ELF-1 (cell line): ENCODE data around the gene USP19.
A peak's percentile ranks its signal among the peaks of the same experiment; 100 is the strongest.

Experiments
- DNase-seq: peaks from one replicate; pipeline ENCODE4 v3.0.0-alpha.2; 2016; ENCODE audit warnings: low read depth, low spot score

The USP19 gene

GRCh38 chr3:49104427-49105291 lies 16.0 kb downstream of the USP19 start, which contains the start of gene QARS1:
TSS of gene QARS1 (minus strand) at chr3:49104757. CDS start at chr3:49104733, 24 bp downstream.
- DNase-seq = peak; percentile 98

DNA sequence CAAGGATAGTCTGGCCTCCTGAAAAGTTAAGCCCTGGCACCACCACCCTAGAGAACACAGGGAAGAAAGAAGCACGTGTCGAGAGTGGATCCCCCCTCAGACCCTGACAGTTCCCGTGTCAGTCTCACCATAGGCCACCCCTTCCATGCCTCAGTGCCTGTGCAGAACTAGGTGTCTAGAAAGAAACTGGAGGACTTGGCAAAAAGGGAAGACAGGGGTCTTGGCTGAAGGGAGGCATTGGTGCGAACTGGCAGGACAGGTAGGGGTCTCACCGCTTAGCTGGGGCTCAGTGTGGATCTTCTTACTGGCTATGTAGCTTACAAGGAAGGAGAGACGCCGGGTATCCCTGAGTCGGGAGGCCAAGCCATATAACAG lies 16.6 kb downstream of the USP19 start:
- DNase-seq = no peak

- no peak for DNase-seq
These were observed 20.5 kb downstream of the USP19 start for GRCh38 chr3:49100046-49100615.

- no peak for DNase-seq
These were observed 21.6 kb downstream of the USP19 start for GRCh38 chr3:49098910-49099630.

- DNase-seq = no peak
These were observed 22.2 kb downstream of the USP19 start for GRCh38 chr3:49098429-49098828.

- peak; percentile 99 for DNase-seq
These were observed 26.5 kb downstream of the USP19 start, which contains the start of gene QRICH1 for GRCh38 chr3:49093853-49094767. TSS of gene QRICH1 (minus strand) at chr3:49094071. CDS start at chr3:49077017, 17,054 bp downstream.

DNA sequence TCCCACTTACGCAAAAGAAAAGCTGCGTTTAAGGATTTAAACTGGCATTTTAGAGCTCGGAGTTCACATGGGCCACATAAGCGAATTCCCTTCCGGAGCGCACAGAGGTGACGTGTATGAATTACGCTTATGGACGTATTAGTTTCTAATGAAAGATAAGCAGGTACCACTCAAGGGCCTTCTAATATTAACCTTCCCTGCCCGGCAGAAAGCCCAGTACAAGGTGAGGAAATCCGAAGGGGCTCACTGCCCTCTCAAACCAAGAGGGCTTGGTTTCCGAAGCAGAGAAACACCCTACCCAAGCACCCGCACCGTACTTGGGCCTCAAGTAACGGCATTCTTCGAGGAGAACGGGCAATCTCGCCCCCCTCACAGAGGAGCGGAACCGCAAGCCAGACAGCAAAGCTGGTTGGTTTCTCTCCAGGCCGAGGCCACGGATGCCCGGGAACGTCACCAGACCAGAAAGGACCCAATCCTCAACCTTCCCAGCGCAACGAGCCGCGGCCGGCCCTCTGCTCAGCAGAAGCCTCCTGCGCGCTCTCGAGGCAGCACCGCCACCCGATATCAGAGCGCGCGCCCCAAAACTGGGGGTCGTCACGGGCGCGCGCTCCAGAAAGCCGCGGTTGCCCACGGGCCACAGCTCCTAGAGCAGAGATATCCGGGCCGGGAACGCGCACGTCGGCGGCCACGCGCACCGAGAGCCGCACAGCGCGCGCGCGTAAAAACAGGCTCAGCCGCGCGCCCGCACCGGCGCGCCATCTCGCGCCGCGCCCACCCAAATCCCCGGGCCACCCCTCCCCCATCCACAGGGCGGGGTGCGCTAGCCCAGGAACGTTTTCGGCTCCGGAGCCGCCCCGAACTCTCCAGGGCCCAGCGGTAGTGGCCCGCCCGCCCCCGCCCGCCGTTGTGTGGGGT lies 27.4 kb downstream of the USP19 start:
- peak; percentile 93 for DNase-seq

- no peak for DNase-seq
These were observed 39.2 kb downstream of the USP19 start for GRCh38 chr3:49081429-49081828.

GRCh38 chr3:49079270-49079669 lies 41.4 kb downstream of the USP19 start:
- no peak for DNase-seq

DNA sequence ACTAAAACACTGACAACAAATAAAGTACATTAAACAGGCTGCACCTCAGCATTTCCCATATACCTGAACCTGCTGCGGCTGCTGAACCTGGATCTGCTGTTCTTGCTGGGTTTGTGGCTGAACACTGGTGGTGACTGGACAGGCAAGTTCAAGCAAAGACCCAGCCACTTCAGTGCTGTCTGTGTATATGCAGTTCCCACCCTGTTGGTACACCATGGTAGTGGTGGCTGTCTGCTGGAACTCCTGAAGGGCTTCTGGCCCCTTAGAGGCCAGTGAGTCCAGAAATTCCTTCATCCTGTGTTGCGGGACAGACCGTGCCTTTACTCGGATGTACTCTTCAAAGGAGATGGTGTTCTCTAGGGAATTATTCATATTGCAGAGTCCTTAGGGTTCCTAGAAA lies 44.0 kb downstream of the USP19 start:
- DNase-seq = no peak

- DNase-seq = no peak
These were observed 44.5 kb downstream of the USP19 start for GRCh38 chr3:49076116-49076515.
